HFFc6 (cell line): ENCODE data around the gene IBA57. TPM values are rescaled to one million over a fixed set of nuclear protein-coding genes. Genes with fewer than 3 reads are reported as not detected.

Experiments used
- DNase-seq: peaks from one replicate; pipeline ENCODE4 v3.0.0-alpha.2; 2018
- H3K27ac Mint-ChIP-seq: 2 replicates; pipeline ENCODE4 v1.8.0; 2020; ENCODE audit warnings: mild to moderate bottlenecking, mixed read lengths
- H3K27me3 Mint-ChIP-seq: 2 replicates; pipeline ENCODE4 v1.8.0; 2021; ENCODE audit warnings: mild to moderate bottlenecking, moderate library complexity, mixed read lengths; ENCODE audit not compliant: insufficient read depth
- H3K36me3 Mint-ChIP-seq: 2 replicates; pipeline ENCODE4 v1.8.0; 2021; ENCODE audit warnings: low read depth, mixed read lengths
- H3K4me1 Mint-ChIP-seq: 2 replicates; pipeline ENCODE4 v1.8.0; 2020; ENCODE audit warnings: low read depth, mixed read lengths
- H3K4me3 Mint-ChIP-seq: 2 replicates; pipeline ENCODE4 v1.8.0; 2020; ENCODE audit warnings: mild to moderate bottlenecking, moderate library complexity, mixed read lengths
- H3K9me3 Mint-ChIP-seq: 2 replicates; pipeline ENCODE4 v1.8.0; 2020; ENCODE audit warnings: mild to moderate bottlenecking, mixed read lengths
- CTCF ChIP-seq: fragments of 200-600 bp; sonication (generic); IDR thresholded peaks from 2 replicates; pipeline ENCODE4 v1.5.0; 2021; ENCODE audit warnings: antibody characterized with exemption, mild to moderate bottlenecking
- total RNA-seq, 6 experiments: library from RNA; stranded (reverse); fragmentation: NEBNext Ultra II Directional; extraction: Animal tissue kit (Norgen Biotek cat#: 25700); gene quantifications; 2 replicates in 1 of 6; 3 replicates in 5 of 6; pipeline ENCODE4 v1.2.3, GENCODE V29; 2021

The IBA57 gene
- total RNA-seq, 6 experiments from 2014 or later, result 4.2 to 5.8 (median 4.7) TPM

- no peak for DNase-seq
- no peak overlapping the region for H3K4me3 Mint-ChIP-seq
- H3K27ac Mint-ChIP-seq, result no peak overlapping the region
Observed at GRCh38 chr1:228216371-228217320, 51.0 kb downstream of the IBA57 start.

DNA sequence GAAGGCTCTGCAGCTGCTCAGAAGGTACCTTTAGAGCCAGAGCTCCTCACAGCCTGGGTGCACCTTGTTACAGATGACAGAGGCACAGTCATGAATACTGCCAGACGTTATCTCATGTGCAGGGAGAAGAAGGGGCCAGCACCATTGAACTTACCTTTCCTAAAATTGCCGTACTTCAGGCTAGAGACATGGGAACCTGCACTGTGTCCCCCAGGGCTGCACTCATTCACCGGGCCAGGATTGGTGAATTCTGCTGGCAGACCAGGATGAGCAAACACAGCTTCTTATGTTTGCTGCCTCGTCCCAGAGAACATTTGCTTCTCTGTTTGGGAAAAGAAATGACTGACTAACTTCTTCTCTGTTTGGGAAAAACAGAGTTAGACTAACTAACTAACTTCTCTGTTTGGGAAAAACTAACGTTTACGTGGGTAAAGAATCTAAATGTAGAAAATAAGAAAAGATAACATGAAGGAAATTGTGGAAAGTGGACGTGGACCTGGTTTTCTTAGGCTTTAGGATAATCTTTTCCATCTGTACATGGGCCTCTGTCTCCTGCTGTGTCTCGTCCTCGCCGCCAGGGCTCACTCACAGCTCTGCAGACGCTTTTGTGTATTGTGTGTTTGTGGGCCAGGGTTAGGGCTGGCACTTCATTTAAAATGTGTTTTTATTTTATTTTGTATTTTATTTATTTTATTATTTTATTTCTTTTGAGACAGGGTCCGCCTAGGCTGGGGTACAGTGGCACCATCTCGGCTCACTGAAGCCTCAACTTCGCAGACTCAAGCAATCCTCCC lies 52.1 kb downstream of the IBA57 start:
- no peak for DNase-seq
- H3K4me3 Mint-ChIP-seq, result no peak overlapping the region
- no peak overlapping the region for H3K27ac Mint-ChIP-seq
- H3K9me3 Mint-ChIP-seq, result no peaks in the 10 kb centered on the region
- H3K36me3 Mint-ChIP-seq, result no peaks in the 10 kb centered on the region
- H3K27me3 Mint-ChIP-seq, result peaks cover 5% of the 10 kb centered on the region; the same call in 1 of the 2 replicates
- TF ChIP-seq CTCF, result peak; percentile 47
- no peaks in the 10 kb centered on the region for H3K4me1 Mint-ChIP-seq

More at GRCh38 chr1:228216371-228217320, 51.0 kb downstream of the IBA57 start:
- Mint-ChIP-seq H3K9me3 (no peaks in the 10 kb centered on the region), H3K27me3 (0 out of 2 replicates have a peak, but pooled peaks cover 2% of the 10 kb centered on the region), H3K36me3 (no peaks in the 10 kb centered on the region), H3K4me1 (no peaks in the 10 kb centered on the region)
- no peak for TF ChIP-seq CTCF

- H3K4me1 Mint-ChIP-seq, result no peaks in the 10 kb centered on the region
- no peak overlapping the region for H3K27ac Mint-ChIP-seq
- no peak overlapping the region for H3K4me3 Mint-ChIP-seq
- no peak for DNase-seq
- H3K36me3 Mint-ChIP-seq, result no peaks in the 10 kb centered on the region
- H3K9me3 Mint-ChIP-seq, result no peaks in the 10 kb centered on the region
- no peak for TF ChIP-seq CTCF
- peaks cover 5% of the 10 kb centered on the region; the same call in 1 of the 2 replicates for H3K27me3 Mint-ChIP-seq
Observed at GRCh38 chr1:228218513-228219244, 53.1 kb downstream of the IBA57 start.

DNA sequence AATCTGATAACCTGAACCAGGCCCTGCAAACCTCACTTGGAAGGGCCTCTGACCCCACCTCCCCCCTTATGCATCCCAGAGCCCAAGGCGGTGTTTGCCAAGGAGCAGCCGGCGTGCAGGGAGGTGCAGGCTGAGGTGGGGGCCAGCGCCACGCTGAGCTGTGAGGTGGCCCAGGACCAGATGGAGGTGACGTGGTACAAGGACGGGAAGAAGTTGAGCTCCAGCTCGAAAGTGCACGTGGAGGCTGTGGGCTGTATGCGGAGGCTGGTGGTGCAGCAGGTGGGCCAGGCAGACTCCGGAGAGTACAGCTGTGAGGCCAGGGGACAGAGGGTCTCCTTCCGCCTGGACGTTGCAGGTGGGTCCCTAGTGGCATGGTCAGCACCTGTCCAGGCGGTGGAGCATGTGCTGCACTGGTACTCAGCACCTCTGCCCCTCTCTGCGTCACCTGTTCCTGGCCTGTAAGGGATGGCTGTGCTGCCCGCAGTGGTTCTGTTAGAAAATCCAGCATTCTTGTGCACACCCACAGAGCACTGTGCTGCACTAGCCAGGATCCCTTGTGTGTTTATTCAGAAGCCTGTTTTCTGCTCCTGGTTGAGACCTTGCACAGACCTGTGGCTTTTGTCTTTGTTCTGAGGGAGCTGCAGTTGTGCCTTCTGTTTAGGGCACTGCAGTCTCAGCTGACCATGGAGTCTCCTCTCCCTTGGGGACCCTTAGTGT lies 53.8 kb downstream of the IBA57 start:
- no peaks in the 10 kb centered on the region for H3K4me1 Mint-ChIP-seq
- no peak overlapping the region for H3K4me3 Mint-ChIP-seq
- no peak overlapping the region for H3K27ac Mint-ChIP-seq
- peaks cover 8% of the 10 kb centered on the region; the same call in 1 of the 2 replicates for H3K27me3 Mint-ChIP-seq
- DNase-seq, result no peak
- H3K36me3 Mint-ChIP-seq, result no peaks in the 10 kb centered on the region
- H3K9me3 Mint-ChIP-seq, result peaks cover 4% of the 10 kb centered on the region; the same call in 1 of the 2 replicates
- TF ChIP-seq CTCF, result no peak
